GM18861 (cell line): Measurements from ENCODE around the gene GLMP.
"Not testable (repeated sequence)": the region's sequence is repeated elsewhere in the genome, so short reads cannot be mapped to it uniquely, and the experiment has no call there.

Experiments
- ATAC-seq: cut with Tn5 transposase; IDR thresholded peaks from one replicate; pipeline ENCODE4 v1.9.1; 2021; ENCODE audit not compliant: unreplicated experiment

Gene GLMP

DNA sequence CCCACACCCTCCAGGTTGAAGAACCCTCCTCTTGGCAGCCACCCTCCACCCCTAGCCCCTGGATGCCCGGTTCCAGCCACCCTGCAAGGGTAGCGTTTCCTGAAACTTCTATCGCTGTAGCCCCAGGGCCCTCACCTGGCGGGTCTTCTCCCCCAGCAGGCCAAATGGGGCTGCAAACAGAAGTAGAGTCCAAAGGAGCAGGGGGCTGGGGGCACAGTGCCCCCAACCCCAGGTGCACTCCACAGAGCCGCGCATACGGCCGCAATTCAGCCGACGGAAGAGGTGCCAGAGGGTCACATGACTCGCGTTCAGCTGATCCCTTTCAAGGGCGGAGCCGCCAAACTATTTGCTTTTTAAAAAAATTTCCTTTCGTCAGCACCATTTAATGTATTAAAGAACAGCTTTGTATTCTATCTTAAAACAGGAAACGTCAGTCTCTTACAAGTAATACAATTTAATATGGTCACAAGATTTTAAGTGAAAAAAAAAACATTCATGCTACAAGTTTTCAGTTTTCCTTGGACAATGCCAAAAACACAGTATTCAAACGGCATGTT lies at the start of gene GLMP:
Gene GLMP, minus strand, starts transcription at position 289 of the 557 bp plus-strand sequence. Its CDS starts 34 bp downstream, at position 255.
- no peak for ATAC-seq

DNA sequence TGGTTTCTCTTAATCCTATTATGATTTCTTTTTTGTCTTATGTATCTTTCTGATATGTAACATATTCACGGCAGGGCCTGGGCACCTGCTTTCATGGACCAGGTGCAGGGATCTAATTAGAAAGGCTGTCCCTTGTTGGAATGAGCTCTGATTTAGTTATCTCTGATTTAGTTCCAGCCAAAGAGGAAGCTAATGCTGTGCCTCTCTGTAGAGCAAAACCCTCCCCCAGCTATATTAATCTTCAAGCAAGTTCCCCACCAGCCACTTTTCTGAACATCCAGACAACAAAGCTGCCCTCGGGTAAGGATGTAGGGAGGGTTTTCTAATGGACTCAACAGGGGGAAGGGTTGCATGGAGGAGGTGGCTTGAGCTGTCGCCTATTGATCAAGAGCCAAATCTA lies 48.9 kb upstream of the GLMP start:
- no peak for ATAC-seq

- ATAC-seq = no peak
These were observed 46.9 kb upstream of the GLMP start for GRCh38 chr1:156342166-156342955.

GRCh38 chr1:156338180-156338976 lies 42.9 kb upstream of the GLMP start, which contains the start of the genes CCT3 and TSACC:
CCT3 (minus strand) TSS chr1:156338292; CDS start chr1:156338184, 108 bp downstream.
TSACC (plus strand) TSS chr1:156338526; CDS start chr1:156339758, 1,232 bp downstream.
- peak; percentile 86 for ATAC-seq

- ATAC-seq = no peak
These were observed 42.4 kb upstream of the GLMP start for GRCh38 chr1:156337888-156338179.

DNA sequence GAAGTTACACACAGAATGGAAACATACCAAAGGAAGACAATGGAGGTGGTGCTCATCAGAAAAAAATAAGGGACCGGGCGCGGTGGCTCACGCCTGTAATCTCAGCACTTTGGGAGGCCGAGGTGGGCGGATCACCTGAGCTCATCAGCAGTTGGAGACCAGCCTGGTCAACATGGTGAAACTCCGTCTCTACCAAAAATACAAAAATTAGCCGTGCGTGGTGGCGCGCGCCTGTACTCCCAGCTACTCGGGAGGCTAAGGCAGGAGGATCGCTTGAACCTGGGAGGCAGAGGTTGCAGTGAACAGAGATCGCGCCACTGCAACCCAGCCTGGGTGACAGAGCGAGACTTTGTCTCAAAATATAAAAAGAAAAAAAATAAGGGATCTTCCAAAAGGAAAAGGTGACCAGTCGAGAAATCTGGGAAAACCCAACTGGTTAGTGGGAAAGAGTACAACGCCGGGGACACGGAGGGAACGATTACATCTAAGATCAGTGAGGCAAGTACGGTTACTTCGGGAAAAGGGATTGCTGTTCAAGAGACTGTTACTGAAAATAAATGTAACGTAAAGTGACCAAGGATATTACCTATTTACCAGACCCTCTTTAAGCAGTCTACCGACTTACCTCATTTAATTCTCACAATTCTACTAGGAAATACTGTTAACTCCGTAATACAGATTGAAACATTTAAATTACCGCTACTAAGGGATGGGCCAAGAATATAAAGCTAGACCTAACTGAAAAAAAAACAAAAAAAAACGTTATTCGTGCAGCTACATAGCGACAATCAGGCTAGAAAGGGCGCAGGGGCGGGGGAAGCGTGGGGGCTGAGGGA lies 41.8 kb upstream of the GLMP start:
- no peak for ATAC-seq

DNA sequence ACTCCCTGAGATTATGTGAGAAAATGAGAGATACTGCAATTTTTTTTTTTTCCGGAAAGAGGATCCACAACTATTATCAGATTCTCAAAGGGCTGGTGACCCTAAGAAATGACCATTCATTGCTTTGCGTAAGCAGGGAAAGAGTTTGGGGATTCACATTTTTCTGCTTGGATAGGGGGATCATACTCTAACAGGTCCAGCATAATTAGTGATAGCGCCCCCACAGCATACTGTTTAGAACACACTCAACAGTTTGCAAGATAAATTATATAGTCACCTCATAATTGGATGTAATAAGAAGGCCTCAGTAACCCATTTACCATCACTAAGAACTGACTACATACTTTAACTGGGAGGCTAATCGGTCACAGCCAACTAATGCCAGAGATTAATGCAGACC lies 40.8 kb upstream of the GLMP start:
- no peak for ATAC-seq

DNA sequence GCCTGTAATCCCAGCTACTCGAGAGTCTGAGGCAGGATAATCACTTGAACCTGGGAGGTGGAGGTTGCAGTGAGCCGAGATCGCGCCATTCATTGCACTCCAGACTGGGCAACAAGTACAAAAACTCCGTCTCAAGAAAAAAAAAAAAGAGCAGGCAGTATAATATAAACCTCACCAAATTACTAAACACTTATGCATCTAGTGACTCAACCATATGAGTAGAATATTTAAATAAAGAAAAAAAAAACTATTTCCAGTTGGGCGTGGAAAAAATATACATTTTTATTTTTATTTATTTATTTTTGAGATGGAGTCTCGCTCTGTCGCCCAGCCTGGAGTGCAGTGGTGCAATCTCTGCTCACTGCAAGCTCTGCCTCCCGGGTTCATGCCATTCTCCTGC lies 27.7 kb upstream of the GLMP start:
- not testable (repeated sequence) for ATAC-seq

- ATAC-seq = no peak
These were observed 25.1 kb upstream of the GLMP start for GRCh38 chr1:156320560-156320959.

DNA sequence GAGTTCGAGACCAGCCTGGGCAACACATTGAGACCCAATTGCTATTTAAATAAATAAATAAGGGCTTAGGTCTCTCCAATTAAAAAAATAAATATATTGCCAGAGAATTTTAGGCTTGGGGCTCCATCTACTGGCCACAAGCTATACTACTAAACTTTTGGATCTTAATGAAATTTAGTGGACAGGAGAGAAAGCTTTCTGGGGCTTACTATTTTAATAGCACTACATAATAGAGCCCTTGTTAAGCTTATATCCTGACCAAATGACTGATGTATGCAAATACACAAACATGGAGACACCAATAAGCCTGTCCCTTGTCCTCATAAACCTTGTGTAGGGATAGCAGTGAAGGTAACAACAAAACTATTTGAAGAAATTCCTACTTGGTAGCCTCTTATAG lies 24.2 kb upstream of the GLMP start:
- no peak for ATAC-seq

GRCh38 chr1:156316909-156317308 lies 21.4 kb upstream of the GLMP start:
- no peak for ATAC-seq

DNA sequence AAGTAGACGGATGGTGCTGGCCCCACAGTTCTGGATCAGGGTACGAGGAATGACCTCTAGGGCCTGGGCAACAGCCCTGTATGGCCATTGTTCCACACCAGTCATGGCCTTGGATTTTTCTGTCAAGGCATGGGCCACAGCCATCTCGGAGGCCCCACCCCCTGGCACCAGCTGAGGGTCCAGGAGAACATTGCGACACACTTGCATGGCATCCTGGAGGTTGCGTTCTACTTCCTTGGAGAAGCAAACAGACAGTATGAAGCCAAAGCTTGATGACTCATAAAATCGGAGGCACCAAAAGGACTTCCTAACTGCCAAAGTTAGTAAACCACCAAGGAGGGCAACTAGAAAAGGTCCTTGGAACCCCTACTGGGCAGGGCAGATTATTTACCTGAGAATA lies 15.5 kb upstream of the GLMP start:
- no peak for ATAC-seq

DNA sequence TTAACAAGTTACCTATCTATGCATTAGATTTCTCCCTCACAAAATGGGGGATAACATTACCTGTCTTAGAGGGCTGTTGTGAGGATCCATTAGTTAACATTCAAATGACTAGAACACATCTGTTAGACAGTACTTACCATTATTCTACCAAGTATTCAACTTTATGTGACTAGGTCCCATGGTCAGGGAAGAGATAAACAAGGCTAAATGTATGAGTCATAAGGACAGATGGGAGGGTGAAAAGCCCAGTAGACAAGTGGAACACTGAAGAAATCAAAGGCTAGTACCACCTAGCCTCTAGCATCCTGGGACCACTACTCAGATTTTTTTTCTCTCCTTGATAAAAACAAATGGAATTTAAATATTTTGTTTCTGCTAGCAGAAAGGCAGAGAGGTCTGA lies 12.6 kb upstream of the GLMP start:
- ATAC-seq = no peak

DNA sequence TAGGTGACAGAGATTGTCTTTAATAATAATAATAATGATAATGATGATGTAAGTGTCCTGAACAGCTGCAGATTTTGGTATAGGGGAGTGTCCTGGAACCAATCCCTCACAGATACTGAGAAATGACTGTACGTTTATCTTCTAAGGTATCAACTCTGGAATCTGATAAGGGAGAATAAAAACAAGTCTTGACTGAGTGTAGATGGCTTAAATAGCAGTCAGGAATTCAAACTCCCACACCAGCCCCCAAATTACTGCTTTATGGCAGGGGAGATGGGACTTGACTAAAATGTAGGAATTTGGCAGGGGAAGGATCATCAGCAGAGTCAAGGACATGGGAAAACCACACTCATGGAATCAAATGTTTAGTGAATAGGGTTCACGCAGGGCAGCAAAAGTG lies 9.7 kb upstream of the GLMP start:
- ATAC-seq = no peak

GRCh38 chr1:156303241-156303640 lies 7.8 kb upstream of the GLMP start:
- ATAC-seq = no peak

DNA sequence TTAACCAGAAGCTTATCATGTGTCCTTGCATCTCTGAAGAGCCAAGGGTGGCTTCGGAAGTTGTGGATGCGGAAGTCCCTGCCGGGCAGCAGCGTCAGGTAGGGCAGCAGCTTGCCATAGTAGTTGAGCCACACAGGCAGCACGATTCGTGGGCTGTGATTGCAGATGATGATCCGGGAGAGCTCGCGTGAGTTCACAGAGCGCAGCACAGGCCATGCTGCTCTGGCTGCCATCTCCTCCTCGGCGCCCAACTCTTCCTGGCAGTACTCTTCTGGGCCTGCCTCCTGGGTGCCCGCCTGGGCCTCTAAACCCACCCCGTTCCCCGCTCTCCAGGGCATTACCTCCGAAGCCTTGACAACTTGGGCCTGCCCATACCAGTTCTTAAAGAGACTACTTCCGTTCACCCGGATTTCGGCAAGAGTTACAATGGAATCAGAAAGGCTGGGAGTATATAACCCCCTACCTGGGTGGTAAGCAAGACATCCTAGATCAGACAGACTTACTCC lies 3.4 kb upstream of the GLMP start, which contains the start of gene VHLL:
Gene VHLL, minus strand, starts transcription at position 456 of the 506 bp plus-strand sequence. Its CDS starts 118 bp downstream, at position 338.
- ATAC-seq = no peak

- ATAC-seq = no peak
These were observed 1.6 kb downstream of the GLMP start for GRCh38 chr1:156293895-156294294.

GRCh38 chr1:156293098-156293434 lies 2.4 kb downstream of the GLMP start:
- no peak for ATAC-seq

- peak; percentile 62 for ATAC-seq
These were observed 4.0 kb downstream of the GLMP start for GRCh38 chr1:156291226-156292061.

- ATAC-seq = no peak
These were observed 5.6 kb downstream of the GLMP start for GRCh38 chr1:156289857-156290256.
